EL (cell line): Measurements from ENCODE around the gene CLIC1.

Experiments used
- DNase-seq: peaks from one replicate; pipeline ENCODE4 v3.0.0-alpha.2; 2016

The CLIC1 gene

DNA sequence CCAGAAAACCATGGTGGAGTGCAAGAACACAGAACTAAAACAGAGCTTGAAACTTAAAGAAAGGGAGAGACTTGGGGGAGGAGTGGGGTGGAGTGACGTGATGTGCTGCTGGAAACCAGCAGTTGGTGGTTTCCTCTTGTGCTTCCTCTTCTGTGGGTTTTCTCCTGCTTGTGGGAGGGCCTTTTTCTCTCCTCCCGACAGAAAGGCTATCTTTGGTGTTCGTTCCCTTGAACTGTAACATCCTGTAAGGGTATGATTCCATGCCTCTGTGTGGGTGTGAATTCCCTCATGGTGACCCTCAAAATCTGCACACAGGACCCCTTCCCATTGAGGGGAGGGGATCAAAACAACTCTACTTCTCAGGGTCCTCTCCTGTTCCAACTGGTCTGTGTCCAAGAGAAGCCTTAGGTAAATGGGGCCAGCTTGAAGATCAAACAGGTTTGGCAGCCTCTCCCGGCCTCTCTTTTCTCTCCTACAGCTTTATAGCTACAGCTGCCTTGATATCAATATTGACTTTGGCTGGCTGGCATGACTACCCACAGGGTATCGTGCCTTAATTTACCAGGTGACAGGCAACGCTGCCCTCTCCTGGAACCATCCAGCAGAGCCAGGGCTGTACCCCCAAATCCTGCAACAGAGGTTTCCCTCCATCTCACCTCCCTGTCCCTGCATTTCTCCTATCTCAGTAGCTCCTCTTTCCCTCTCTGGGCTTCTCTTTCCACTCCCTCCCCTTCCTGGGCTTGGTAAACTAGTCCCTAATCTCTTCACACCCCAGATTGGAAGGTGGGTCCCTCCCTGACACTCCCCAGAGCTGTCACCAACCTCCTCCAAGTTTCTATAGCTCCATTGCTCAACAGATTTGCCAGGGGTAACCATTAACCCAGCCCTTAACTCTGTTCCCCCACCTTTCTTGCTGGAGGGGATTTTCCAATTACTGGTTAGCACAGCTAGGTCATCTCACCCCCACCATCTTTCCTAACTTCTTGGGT lies 2.0 kb upstream of the CLIC1 start:
- DNase-seq: peak; percentile 81

DNA sequence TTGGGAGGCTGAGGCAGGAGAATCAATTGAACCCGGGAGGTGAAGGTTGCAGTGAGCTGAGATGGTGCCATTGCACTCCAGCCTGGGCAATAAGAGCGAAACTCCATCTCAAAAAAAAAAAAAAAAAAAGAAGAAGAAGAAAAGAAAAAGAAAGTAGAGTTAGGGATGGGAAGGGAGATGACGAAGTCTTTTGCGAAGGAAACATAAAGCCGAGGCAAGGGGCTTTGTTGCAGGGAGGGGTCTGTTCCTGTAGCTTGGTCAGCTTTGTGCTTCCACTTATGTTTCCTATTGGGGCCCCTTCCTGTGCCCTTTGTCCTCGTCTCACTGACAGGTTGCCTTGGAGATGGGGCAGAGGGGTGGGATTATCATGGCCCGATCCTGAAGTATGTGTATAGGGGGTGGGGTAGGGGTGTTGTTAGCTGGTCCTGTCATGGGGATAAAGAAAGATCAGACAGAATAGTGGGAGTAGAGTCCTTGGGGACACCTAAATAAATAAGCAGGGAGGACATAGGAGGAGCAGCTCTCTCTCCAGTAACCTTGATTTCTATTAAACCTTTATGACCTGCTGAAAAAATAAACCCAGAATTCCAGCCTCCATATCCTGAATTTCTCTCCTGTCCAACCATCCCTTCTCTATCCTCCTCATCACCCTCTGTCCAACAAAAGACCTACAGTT lies 1.1 kb upstream of the CLIC1 start:
- no peak for DNase-seq

- DNase-seq: no peak
These were observed 511 bp upstream of the CLIC1 start for GRCh38 chr6:31736768-31737314.

DNA sequence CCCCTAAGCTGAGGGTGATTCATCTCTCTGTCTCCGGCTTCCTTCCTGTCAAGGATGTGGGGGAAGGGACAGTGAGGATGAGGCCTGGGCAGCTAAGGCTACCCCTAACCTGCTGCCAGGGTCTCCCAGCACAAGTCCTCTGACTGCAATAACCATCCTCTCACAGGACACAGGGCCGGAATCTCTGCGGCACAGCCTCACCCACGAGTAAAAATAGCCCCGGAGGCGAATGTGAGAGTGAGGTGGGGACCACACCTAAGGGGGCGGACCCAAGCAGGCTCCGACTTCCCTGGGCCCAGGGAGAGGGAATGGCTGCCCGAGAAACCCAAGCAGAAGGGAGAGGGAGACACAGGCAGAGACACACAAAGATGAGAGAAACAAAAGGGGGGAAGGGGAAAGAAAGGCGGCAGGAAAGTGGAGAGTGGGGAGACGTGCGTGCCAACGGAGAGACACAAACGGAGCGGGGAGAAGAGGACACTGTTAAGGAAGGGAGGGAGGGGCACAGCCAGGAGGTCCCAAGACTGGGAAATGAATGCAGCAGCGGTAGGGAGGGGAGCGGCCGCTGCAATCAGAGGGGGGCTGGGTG lies 1.4 kb downstream of the CLIC1 start:
- DNase-seq: peak; percentile 88

DNA sequence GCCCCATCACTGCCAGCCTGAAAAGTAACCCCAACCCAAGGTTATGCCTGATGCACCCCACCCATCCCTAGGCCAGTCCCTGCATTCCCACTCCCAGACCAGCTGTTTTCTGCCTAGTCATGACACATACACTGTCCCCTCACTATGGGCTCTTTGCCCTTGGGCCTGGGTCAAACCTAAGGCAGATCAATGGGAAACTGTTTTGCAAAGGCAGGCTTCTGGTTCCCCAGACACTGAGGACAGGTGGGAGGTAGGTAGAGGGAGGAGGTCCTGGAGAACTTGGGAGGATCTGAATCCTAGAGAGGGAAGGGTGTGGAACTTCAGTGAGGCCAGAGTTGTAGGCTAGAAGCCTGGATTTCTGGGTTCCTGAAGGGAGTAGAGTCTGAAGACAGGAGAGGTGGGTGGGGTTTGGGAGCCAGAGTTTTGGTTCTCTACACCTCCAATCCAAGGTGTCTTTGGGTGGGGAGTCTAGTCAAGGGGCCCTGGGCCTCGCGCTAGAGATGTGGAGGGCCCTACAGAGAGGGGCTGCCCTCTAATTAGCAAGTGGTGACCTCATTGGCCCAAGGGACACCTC lies 2.0 kb downstream of the CLIC1 start:
- DNase-seq: no peak

DNA sequence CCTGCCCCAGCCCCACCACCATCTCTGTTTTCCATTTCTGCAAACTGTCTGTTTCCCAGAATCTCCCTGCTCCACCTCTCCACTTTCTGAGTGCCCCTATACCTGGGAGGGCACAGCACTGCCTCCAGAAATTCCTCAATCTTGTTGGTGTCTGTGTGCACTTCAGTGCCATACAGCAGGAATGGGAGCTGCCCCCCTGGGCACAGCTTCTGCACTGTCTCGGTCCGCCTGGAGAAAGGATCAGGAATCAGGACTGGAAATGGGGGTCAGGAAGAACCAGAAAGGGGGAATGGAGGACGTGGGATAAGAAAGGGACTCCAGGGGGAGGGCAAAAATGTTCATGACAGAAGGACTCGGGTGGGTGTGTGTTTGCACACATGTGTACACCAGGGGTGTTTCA lies 2.6 kb downstream of the CLIC1 start:
- no peak for DNase-seq

DNA sequence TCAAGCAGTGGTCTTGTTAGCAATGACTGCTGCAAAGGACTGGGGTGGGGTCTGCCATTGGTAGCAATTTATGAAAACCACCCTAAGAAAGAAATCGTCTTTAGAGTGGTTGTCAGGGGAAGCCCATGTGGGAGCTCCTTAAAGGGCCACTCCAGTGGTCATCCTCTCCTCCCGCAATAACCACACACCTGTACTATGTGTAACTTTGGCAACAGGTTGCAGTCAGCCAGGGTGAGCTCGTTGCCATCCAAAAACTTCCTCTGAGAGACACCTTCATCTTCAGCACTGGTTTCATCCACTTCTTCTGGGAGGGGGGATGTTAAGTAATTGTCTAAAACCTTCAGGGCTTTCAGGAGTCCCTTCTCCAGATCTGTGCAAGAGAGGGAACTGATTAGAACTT lies 4.3 kb downstream of the CLIC1 start:
- no peak for DNase-seq

- peak; percentile 26 for DNase-seq
These were observed 5.7 kb downstream of the CLIC1 start for GRCh38 chr6:31730631-31731086.

DNA sequence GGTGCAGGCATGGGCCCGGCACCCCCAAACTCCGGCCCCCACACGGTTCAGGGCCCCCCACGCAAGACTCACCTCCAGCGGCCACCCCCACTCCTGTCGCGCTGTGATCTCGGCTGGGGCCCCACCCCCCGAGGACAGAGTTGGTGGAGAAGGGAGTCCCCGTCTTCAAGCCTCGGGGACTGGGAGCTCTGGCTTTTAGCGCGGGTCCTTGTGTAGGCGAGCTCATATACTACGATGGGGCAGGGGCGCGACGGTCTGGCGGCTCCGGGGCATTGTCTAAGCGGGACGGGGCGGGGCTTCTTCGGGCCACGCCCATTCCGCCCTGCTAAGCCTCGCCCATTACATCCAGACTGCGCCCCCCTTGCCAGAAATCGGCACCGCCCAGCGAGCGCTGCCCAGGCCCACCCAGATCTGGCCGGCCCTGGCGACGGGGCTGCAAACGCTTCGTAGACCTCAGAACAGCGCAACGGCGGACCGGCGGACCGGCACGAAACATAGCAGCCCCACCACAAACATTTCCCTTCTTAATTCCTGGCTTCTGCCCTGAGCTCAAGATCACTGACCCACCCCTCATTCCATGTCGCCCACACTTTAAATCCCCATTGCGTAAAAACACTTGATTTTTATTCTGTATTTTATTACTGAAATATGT lies 6.2 kb downstream of the CLIC1 start:
- peak; percentile 91 for DNase-seq

GRCh38 chr6:31729515-31729978 lies 6.8 kb downstream of the CLIC1 start:
- peak; percentile 90 for DNase-seq

- no peak for DNase-seq
These were observed 7.4 kb downstream of the CLIC1 start, which contains the start of gene DDAH2 for GRCh38 chr6:31728767-31729514. TSS of gene DDAH2 (minus strand) at chr6:31729299. CDS start at chr6:31729161, 138 bp downstream.

GRCh38 chr6:31727717-31728671 lies 8.3 kb downstream of the CLIC1 start:
- DNase-seq: no peak

DNA sequence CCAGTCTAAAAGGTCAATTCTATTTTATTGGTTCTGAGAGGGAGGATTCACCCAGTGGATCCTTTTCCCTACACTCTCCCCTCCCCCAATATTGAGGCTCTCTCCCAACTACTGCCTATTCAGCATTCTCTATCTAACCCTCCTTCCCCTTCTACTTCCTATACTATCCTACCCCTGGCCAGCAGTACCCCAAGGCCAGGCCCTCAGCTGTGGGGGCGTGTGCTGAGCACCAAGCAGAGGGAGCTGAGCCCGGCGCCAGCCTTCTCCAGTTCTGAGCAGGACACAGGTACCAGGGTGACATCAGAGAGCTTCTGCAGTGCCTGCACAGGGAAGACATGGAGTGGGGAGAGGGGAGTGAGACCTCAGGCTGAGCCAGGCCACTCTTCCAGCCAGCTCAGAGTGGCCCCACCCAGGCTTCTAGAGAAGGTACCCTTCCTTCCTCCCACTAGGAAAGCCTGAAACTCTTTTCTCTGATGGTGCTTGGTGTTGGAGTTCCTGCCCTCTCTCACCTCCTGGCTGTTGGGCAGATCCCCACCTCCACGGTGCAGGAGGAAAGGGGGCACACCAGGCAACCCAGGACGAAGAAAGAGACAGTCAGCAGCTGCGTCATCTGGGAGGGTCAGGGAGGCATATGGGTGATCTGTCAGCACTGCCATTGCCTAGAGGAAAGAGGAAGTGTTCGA lies 9.2 kb downstream of the CLIC1 start:
- no peak for DNase-seq

DNA sequence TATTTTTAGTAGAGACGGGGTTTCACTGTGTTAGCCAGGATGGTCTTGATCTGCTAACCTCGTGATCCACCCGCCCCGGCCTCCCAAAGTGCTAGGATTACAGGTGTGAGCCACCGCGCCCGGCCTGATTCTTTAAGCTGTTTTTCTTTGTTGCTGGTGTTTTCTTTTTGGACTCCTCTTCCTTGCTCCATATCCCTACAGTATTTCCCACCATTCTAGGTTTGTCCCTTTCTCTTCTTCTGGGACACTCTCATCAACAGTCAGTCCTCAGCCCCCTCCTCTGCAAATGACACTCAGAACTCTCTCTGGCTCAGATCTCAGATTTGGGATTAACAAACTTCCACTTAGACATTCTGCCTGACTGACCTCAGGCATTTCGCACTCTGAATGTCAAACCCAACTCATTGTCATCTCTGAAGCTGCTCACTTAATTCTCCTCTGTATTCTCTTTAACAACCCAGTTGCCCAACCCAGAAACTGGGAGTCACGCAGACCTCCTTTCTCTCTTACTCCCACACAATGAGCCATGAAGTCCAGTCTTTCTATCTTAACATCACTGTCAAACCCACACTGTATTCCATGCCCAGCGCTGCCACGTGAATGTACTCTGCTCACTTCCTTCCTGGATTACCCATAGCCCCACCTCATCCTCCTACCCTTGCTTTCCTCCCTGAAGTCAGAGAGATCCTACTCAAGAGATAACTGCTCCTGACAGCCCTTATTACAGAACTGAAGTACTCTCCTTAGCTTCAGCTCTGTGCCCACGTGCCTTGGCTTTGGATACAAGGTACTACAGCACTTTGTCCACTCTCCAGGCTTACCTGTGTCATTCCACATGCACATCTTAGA lies 10.6 kb downstream of the CLIC1 start:
- DNase-seq: no peak

GRCh38 chr6:31723980-31724691 lies 12.2 kb downstream of the CLIC1 start:
- DNase-seq: no peak

GRCh38 chr6:31723245-31723979 lies 12.9 kb downstream of the CLIC1 start, which contains the start of gene MPIG6B:
TSS of gene MPIG6B (plus strand) at chr6:31723373. CDS start at chr6:31723384, 11 bp downstream.
- DNase-seq: no peak

GRCh38 chr6:31722173-31722572 lies 14.2 kb downstream of the CLIC1 start:
- no peak for DNase-seq
